22Rv1 (cell line): ENCODE measurements around the gene RFC2.

ENCODE experiments used
- ZFX ChIP-seq: fragments of 450-650 bp; IDR thresholded peaks from 2 replicates; pipeline ENCODE4 v1.6.1; 2017; ENCODE audit warnings: antibody characterized with exemption, borderline replicate concordance
- TF ChIP-seq, protein P1 (sequence below): fragments of 450-650 bp; IDR thresholded peaks from 2 replicates; pipeline ENCODE4 v1.5.1; 2017; ENCODE audit warnings: mild to moderate bottlenecking

GRCh38 chr7:74222851-74223710 is 31.1 kb downstream of the RFC2 start:
- TF ChIP-seq, protein P1, sequence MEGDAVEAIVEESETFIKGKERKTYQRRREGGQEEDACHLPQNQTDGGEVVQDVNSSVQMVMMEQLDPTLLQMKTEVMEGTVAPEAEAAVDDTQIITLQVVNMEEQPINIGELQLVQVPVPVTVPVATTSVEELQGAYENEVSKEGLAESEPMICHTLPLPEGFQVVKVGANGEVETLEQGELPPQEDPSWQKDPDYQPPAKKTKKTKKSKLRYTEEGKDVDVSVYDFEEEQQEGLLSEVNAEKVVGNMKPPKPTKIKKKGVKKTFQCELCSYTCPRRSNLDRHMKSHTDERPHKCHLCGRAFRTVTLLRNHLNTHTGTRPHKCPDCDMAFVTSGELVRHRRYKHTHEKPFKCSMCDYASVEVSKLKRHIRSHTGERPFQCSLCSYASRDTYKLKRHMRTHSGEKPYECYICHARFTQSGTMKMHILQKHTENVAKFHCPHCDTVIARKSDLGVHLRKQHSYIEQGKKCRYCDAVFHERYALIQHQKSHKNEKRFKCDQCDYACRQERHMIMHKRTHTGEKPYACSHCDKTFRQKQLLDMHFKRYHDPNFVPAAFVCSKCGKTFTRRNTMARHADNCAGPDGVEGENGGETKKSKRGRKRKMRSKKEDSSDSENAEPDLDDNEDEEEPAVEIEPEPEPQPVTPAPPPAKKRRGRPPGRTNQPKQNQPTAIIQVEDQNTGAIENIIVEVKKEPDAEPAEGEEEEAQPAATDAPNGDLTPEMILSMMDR = no peak
- no peak for TF ChIP-seq ZFX
